Measurements from ENCODE around the gene NDUFB10.

The NDUFB10 gene

GRCh38 chr16:1983544-1984346 is 24.4 kb downstream of the NDUFB10 start, which contains the start of gene GFER:
Gene GFER (plus strand): TSS chr16:1984193. CDS start chr16:1984219, 26 bp downstream.
- no peaks in the 10 kb centered on the region for H3K9me3 ChIP-seq (ENCODE audit: insufficient read depth, low read depth, low read length)
- H3K27me3 ChIP-seq (ENCODE audit: insufficient read depth, low read length), result peaks cover 53% of the 10 kb centered on the region
- H3K4me3 ChIP-seq (ENCODE audit: low read length), result peak within 1 kb of the TSS; percentile 74
- H3K27ac ChIP-seq (ENCODE audit: low read depth, low read length), result peak within 1 kb of the TSS; percentile 81
- H3K36me3 ChIP-seq (ENCODE audit: insufficient read depth, low read length), result peaks cover 13% of the 10 kb centered on the region
- H3K9ac ChIP-seq (ENCODE audit: low read depth, low read length), result peak within 1 kb of the TSS; percentile 92
- peaks cover 5% of the 10 kb centered on the region for H3K4me1 ChIP-seq (ENCODE audit: insufficient read depth, low read length)
- WGBS, result under 1% methylated on average over 109 of the region's 109 CpGs

- Histone ChIP-seq H3K4me3 (ENCODE audit: low read length) (peak overlapping the region; percentile 74), H3K27ac (ENCODE audit: low read depth, low read length) (peak overlapping the region; percentile 81), H3K9me3 (ENCODE audit: insufficient read depth, low read depth, low read length) (no peaks in the 10 kb centered on the region), H3K9ac (ENCODE audit: low read depth, low read length) (peak overlapping the region; percentile 92), H3K27me3 (ENCODE audit: insufficient read depth, low read length) (peaks cover 54% of the 10 kb centered on the region), H3K4me1 (ENCODE audit: insufficient read depth, low read length) (peaks cover 9% of the 10 kb centered on the region), H3K36me3 (ENCODE audit: insufficient read depth, low read length) (peaks cover 13% of the 10 kb centered on the region)
- 8% methylated on average over 58 of the region's 58 CpGs for WGBS
Observed at GRCh38 chr16:1984347-1985225, 25.2 kb downstream of the NDUFB10 start.

- WGBS, result 94% methylated on average over 14 of the region's 14 CpGs
- H3K4me1 ChIP-seq (ENCODE audit: insufficient read depth, low read length), result peaks cover 9% of the 10 kb centered on the region
- no peak overlapping the region for H3K27ac ChIP-seq (ENCODE audit: low read depth, low read length)
- no peak overlapping the region for H3K9ac ChIP-seq (ENCODE audit: low read depth, low read length)
- H3K9me3 ChIP-seq (ENCODE audit: insufficient read depth, low read depth, low read length), result no peaks in the 10 kb centered on the region
- H3K4me3 ChIP-seq (ENCODE audit: low read length), result peak overlapping the region; percentile 74; the same call in 1 of the 2 replicates
- H3K36me3 ChIP-seq (ENCODE audit: insufficient read depth, low read length), result peaks cover 13% of the 10 kb centered on the region
- H3K27me3 ChIP-seq (ENCODE audit: insufficient read depth, low read length), result peaks cover 49% of the 10 kb centered on the region
Observed at GRCh38 chr16:1985466-1986150, 26.3 kb downstream of the NDUFB10 start.

- peaks cover 4% of the 10 kb centered on the region; the same call in 1 of the 2 replicates for H3K4me1 ChIP-seq (ENCODE audit: insufficient read depth, low read length)
- H3K9me3 ChIP-seq (ENCODE audit: insufficient read depth, low read depth, low read length), result no peaks in the 10 kb centered on the region
- H3K9ac ChIP-seq (ENCODE audit: low read depth, low read length), result no peak overlapping the region
- no peak overlapping the region for H3K27ac ChIP-seq (ENCODE audit: low read depth, low read length)
- WGBS, result 94% methylated on average over 10 of the region's 10 CpGs
- peaks cover 46% of the 10 kb centered on the region for H3K27me3 ChIP-seq (ENCODE audit: insufficient read depth, low read length)
- H3K4me3 ChIP-seq (ENCODE audit: low read length), result no peak overlapping the region
- H3K36me3 ChIP-seq (ENCODE audit: insufficient read depth, low read length), result peaks cover 13% of the 10 kb centered on the region
Observed at GRCh38 chr16:1987198-1987597, 27.9 kb downstream of the NDUFB10 start.

- peak within 1 kb of the TSS; percentile 48; the same call in 1 of the 2 replicates for H3K27ac ChIP-seq (ENCODE audit: low read depth, low read length)
- H3K36me3 ChIP-seq (ENCODE audit: insufficient read depth, low read length), result peaks cover 13% of the 10 kb centered on the region
- peak within 1 kb of the TSS; percentile 73 for H3K4me3 ChIP-seq (ENCODE audit: low read length)
- peak within 1 kb of the TSS; percentile 58 for H3K9ac ChIP-seq (ENCODE audit: low read depth, low read length)
- WGBS, result 7% methylated on average over 65 of the region's 67 CpGs
- H3K9me3 ChIP-seq (ENCODE audit: insufficient read depth, low read depth, low read length), result no peaks in the 10 kb centered on the region
- H3K4me1 ChIP-seq (ENCODE audit: insufficient read depth, low read length), result peaks cover 4% of the 10 kb centered on the region; the same call in 1 of the 2 replicates
- peaks cover 39% of the 10 kb centered on the region for H3K27me3 ChIP-seq (ENCODE audit: insufficient read depth, low read length)
Observed at GRCh38 chr16:1989209-1990100, 30.1 kb downstream of the NDUFB10 start, which contains the start of gene SYNGR3. Gene SYNGR3 (plus strand): TSS chr16:1989970. CDS start chr16:1990103, 133 bp downstream.

GRCh38 chr16:1990101-1990350 is 30.7 kb downstream of the NDUFB10 start:
- no peaks in the 10 kb centered on the region for H3K9me3 ChIP-seq (ENCODE audit: insufficient read depth, low read depth, low read length)
- WGBS, result 1% methylated on average over 19 of the region's 25 CpGs
- H3K4me3 ChIP-seq (ENCODE audit: low read length), result peak overlapping the region; percentile 73

GRCh38 chr16:1990351-1991134 is 31.2 kb downstream of the NDUFB10 start:
- H3K27ac ChIP-seq (ENCODE audit: low read depth, low read length), result peak overlapping the region; percentile 48; the same call in 1 of the 2 replicates
- no peaks in the 10 kb centered on the region for H3K9me3 ChIP-seq (ENCODE audit: insufficient read depth, low read depth, low read length)
- H3K27me3 ChIP-seq (ENCODE audit: insufficient read depth, low read length), result peaks cover 39% of the 10 kb centered on the region
- H3K9ac ChIP-seq (ENCODE audit: low read depth, low read length), result peak overlapping the region; percentile 58
- WGBS, result 1% methylated on average over 45 of the region's 50 CpGs
- H3K4me1 ChIP-seq (ENCODE audit: insufficient read depth, low read length), result peaks cover 4% of the 10 kb centered on the region; the same call in 1 of the 2 replicates
- peaks cover 12% of the 10 kb centered on the region for H3K36me3 ChIP-seq (ENCODE audit: insufficient read depth, low read length)
- H3K4me3 ChIP-seq (ENCODE audit: low read length), result peak overlapping the region; percentile 73

More at GRCh38 chr16:1990101-1990350, 30.7 kb downstream of the NDUFB10 start:
- Histone ChIP-seq H3K9ac (ENCODE audit: low read depth, low read length) (no peak overlapping the region), H3K27me3 (ENCODE audit: insufficient read depth, low read length) (peaks cover 39% of the 10 kb centered on the region), H3K36me3 (ENCODE audit: insufficient read depth, low read length) (peaks cover 13% of the 10 kb centered on the region), H3K4me1 (ENCODE audit: insufficient read depth, low read length) (peaks cover 4% of the 10 kb centered on the region; the same call in 1 of the 2 replicates), H3K27ac (ENCODE audit: low read depth, low read length) (no peak overlapping the region)

GRCh38 chr16:1991135-1991551 is 31.8 kb downstream of the NDUFB10 start:
- H3K36me3 ChIP-seq (ENCODE audit: insufficient read depth, low read length), result peaks cover 6% of the 10 kb centered on the region
- peak overlapping the region; percentile 73 for H3K4me3 ChIP-seq (ENCODE audit: low read length)
- H3K27me3 ChIP-seq (ENCODE audit: insufficient read depth, low read length), result peaks cover 39% of the 10 kb centered on the region

GRCh38 chr16:1991588-1991947 is 32.2 kb downstream of the NDUFB10 start:
- peaks cover 4% of the 10 kb centered on the region; the same call in 1 of the 2 replicates for H3K4me1 ChIP-seq (ENCODE audit: insufficient read depth, low read length)
- H3K9ac ChIP-seq (ENCODE audit: low read depth, low read length), result no peak overlapping the region
- 17% methylated on average over 22 of the region's 22 CpGs for WGBS
- H3K27me3 ChIP-seq (ENCODE audit: insufficient read depth, low read length), result peaks cover 39% of the 10 kb centered on the region
- peak overlapping the region; percentile 56 for H3K4me3 ChIP-seq (ENCODE audit: low read length)
- H3K9me3 ChIP-seq (ENCODE audit: insufficient read depth, low read depth, low read length), result no peaks in the 10 kb centered on the region
- H3K36me3 ChIP-seq (ENCODE audit: insufficient read depth, low read length), result peaks cover 2% of the 10 kb centered on the region; the same call in 1 of the 2 replicates
- no peak overlapping the region for H3K27ac ChIP-seq (ENCODE audit: low read depth, low read length)

More at GRCh38 chr16:1991135-1991551, 31.8 kb downstream of the NDUFB10 start:
- 9% methylated on average over 18 of the region's 18 CpGs for WGBS
- H3K9ac ChIP-seq (ENCODE audit: low read depth, low read length), result no peak overlapping the region
- no peaks in the 10 kb centered on the region for H3K9me3 ChIP-seq (ENCODE audit: insufficient read depth, low read depth, low read length)
- no peak overlapping the region for H3K27ac ChIP-seq (ENCODE audit: low read depth, low read length)
- H3K4me1 ChIP-seq (ENCODE audit: insufficient read depth, low read length), result peaks cover 4% of the 10 kb centered on the region; the same call in 1 of the 2 replicates
